HUDEP-2 (cell line): ENCODE measurements around the gene STK32A.
"Not testable (repeated sequence)": the region's sequence is repeated elsewhere in the genome, so short reads cannot be mapped to it uniquely, and the experiment has no call there.

Experiments
- DNase-seq, 76 experiments: peaks; one replicate each; lab custom pipeline; 2025; ENCODE audit not compliant: unreplicated experiment in 76 of 76; lab: John Stamatoyannopoulos, UW

The STK32A gene

DNA sequence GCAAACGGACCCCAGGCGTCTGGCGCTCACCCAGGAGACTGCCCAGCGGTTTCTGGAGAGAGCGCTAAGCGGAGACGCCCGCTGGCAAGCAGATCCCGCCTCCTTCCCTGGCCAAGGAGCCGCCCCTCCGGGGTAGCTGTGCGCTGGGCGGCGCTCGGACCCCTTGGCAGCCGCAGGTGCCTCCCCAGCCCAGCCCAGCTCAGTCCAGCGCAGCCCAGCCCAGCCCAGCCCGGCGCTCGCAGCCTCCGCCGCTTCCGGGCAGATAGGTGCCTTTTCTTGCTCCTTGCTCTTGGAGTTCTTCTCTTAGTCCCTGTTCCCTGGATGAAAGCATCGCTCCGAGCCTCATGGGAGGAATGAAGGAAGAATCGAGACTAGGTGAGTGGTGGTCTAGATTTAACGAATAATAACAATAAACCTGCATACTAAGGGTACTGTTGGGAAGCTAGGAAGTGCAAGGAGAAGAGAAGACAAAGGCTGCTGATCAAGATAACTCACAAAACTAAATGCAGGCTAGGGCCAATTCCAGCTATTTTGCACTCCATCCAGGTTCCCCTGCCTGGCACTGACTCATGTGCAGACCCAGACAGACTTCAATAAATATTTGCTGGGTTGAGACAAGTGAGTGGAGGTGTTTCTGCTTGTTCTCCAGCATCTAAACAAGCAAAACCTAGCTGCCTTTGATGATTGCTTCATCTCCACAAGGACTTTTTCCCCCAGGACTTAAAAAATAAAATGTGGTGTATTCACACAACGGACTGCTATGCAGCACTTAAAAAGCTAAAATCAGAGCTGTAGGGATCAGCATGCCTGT is at the start of gene STK32A:
STK32A (plus strand) TSS at position 202 of the 811 bp plus-strand sequence. CDS start 4,609 bp downstream, outside the sequence.
- DNase-seq = peak in 4 of 76 experiments; percentile 3 to 16 (median 6)

- DNase-seq = no peak
These were observed 47.7 kb upstream of the STK32A start for GRCh38 chr5:147187099-147187540.

DNA sequence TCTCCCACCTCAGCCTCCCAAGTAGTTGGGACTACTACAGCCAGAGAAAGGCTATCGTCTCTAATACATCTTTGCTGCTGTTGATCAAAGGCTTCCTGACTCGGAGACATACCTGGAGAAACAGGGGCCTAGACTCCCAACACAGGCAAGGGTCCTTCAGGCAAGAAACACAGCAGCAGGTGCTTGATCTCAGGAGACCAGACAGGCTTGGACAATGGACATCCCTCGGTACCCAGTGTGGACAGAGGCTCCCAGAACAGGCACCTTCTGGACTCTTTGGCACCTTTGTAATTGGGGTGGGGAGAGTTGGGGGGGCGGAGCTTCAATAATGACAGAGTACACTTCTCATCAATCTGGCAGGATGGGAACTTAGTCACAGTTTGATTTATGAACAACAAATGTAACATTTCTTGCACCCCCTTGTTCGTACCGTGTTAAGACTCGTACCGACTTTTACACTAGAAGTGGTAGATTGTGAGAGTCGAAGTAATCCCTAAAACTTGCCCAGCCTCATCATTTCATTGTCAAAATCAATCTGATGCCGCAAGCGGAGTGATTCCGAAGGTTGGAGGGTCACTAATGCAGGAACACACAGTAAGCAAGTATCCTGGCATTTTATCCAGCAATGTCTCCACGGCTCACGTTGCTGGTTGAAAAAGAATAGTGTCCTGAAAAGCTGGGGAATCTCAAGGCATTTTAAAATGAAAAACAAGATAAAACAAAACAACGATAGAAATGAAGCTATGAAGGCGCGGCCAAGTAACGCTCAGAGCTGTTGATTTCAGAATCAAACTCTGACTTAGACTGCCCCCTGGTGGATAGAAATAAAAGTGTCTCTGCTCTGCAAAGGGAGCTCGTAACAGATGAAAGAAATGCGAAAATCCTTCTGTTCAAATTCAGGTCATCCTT is 46.4 kb upstream of the STK32A start:
- DNase-seq = peak in 32 of 76 experiments; percentile 1 to 61 (median 31)

DNA sequence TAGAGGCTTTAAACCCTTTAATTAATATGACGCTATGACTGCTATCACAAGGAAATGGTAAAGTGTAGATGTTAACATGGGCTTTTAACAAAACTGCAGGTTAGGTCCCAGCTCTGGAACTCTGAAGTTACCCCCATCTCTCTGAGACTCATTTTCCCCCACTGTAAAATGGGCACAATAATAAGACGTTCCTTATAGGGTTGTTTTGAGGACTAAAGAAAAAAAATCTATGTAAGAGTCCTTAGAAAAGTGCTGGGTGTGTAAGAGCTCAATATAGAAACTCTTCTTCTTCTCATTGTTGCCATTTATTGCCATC is 45.8 kb upstream of the STK32A start:
- DNase-seq = no peak

- DNase-seq = no peak
These were observed 44.5 kb upstream of the STK32A start for GRCh38 chr5:147190331-147190730.

GRCh38 chr5:147193123-147193522 is 41.7 kb upstream of the STK32A start:
- DNase-seq = no peak

GRCh38 chr5:147200004-147200403 is 34.8 kb upstream of the STK32A start:
- no peak for DNase-seq

DNA sequence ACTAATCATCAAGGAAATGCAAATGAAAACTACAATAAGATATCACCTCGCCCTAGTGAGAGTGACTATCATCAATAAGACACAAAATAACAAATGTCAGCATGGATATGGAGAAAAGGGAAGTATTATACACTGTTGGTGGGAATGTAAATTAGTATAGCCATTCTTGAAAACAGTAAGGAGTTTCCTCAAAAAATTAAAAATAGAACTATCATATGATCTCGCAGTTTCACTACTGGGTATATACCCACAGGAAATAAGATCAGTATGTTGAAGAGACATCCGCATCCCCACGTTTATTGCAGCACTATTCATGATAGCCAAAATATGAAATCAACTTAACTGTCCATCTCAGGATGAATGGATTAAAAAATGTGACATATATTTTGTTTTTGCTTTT is 31.6 kb upstream of the STK32A start:
- DNase-seq = no peak

DNA sequence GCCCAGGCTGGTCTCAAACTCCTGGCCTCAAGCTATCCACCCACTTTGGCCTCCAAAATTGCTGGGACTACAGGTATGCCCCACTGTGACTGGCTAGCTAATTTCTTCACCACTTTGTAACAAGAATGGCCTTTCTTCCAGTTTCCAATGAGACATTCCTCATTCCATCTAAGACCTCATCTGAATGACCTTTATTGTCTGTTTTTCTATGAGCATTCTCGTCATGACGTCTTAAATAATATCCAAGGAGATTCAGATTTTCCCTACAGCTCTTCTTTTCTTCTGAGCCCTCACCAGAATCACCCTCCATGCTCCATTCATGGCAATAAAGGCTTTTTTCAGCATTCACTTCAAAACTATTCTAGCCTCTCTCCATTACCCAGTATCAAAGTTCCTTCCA is 30.2 kb upstream of the STK32A start:
- DNase-seq = no peak

GRCh38 chr5:147208134-147208533 is 26.7 kb upstream of the STK32A start:
- no peak for DNase-seq

GRCh38 chr5:147216552-147217154 is 18.2 kb upstream of the STK32A start:
- DNase-seq = peak in 67 of 76 experiments; percentile 0 to 86 (median 39)

DNA sequence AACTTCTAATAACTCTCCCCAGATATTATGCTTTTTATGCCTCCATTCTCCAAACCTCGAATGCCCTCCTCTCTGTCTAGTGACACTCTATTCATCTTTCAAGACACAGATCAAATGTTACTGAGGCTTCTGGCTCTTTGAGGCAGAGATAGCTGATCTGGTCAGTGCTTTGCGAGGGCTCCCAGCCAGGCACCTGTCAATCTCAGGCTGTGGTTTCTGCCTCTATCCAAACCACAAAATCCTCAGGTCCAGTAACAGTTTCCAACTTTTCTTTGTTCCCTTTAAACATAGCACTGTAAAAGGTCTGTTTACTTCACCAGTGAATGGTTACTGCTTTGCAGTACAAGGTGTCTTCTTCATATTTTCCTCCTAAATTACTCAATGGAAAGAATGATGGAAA is 11.5 kb upstream of the STK32A start:
- DNase-seq = peak in 10 of 76 experiments; percentile 0 to 32 (median 4)

- DNase-seq = peak in 7 of 76 experiments; percentile 1 to 24 (median 6)
These were observed 10.7 kb upstream of the STK32A start for GRCh38 chr5:147223948-147224791.

- DNase-seq = no peak
These were observed 8.9 kb upstream of the STK32A start for GRCh38 chr5:147225938-147226337.

GRCh38 chr5:147226512-147226911 is 8.3 kb upstream of the STK32A start:
- DNase-seq = no peak

DNA sequence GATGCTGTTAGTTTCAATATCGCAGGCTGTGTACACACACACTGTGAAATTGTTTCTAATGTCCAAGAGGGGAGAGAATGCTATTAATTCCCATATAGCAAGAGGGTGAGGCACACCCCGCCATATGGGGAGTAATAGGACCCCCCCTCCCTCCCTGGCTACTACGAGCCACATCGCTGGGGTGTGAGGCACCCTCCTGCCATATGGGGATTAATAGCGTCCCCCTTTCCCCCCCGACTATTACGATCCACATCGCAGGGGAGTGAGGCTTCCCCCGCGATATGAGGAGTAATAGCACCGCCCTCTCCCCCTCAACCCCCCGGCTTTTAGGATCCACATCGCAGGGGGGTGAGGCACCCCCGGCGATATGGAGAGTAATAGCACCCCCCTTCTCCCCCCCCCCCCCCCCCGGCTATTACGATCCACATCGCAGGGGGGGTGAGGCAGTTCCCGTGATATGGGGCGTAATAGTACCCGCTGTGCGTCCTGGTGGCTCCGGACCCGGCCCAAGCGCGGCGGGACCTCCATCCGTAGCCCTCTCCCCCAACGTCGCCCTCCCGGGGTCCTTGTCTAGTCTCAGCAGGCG is 494 bp upstream of the STK32A start:
- no peak for DNase-seq

DNA sequence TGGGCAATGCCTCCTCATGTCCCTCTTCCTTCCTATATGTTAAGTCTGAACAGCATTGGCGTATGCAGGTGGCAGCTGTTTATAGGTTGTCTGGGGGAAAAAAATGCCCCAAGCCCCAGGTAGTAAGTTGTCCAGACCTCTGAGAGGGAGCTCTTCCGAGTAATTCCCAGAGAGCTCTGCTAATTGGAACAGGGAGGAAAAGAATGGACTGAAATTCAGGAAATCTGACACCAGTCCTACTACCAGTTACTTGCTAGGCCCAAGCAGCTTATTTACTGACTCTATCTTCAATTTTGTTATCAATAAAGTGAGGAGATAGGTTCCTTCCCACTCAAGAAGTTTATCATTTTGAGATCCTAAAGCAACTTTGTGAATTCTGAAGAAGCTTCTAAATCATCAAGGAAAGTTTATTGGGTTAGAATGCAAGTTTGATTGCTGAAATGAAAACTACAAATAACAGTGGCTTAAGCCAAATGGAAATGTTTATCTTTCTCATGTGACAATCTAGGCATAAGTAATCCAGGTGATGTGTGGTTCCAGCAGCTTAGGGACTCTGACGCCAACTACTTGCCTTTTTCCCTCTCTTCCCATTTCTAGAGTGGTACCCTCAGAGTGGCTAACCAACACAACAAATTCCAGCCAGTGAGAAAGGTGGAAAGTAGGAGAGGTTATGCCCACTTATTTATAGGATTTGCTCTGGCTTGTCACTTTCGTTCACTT is 5.6 kb downstream of the STK32A start:
- DNase-seq = no peak

GRCh38 chr5:147243238-147243637 is 8.4 kb downstream of the STK32A start:
- DNase-seq = not testable (repeated sequence)
